GM23338 (cell line): ENCODE measurements around the gene FMN2. TPM values are rescaled to one million over a fixed set of nuclear protein-coding genes. Genes with fewer than 3 reads are reported as not detected.

Source experiments
- ATAC-seq: fragments of 200-7000 bp; cut with Tn5 transposase; 3 replicates; pipeline ENCODE4 v1.9.1; 2020
- DNase-seq: peaks from one replicate; pipeline ENCODE4 v3.0.0-alpha.2; 2015; ENCODE audit warnings: low spot score
- H2AFZ ChIP-seq: fragments of 200-600 bp; sonication (generic); 2 replicates; pipeline ENCODE4 v1.8.0; 2016; ENCODE audit warnings: antibody characterized with exemption, mild to moderate bottlenecking, moderate library complexity
- H3F3A ChIP-seq: fragments of 200-600 bp; sonication (generic); replicated peaks from 2 replicates; pipeline ENCODE4 v1.8.0; 2017; ENCODE audit warnings: antibody characterized with exemption, mixed run types, low read depth
- H3K27ac ChIP-seq: fragments of 200-600 bp; sonication (generic); 2 replicates; pipeline ENCODE4 v1.6.1; 2016; ENCODE audit warnings: low read depth
- H3K27me3 ChIP-seq: fragments of 200-600 bp; sonication (generic); 2 replicates; pipeline ENCODE4 v1.8.0; 2016; ENCODE audit warnings: mild to moderate bottlenecking, mixed run types, moderate library complexity; ENCODE audit not compliant: insufficient read depth
- H3K36me3 ChIP-seq: fragments of 200-600 bp; sonication (generic); 2 replicates; pipeline ENCODE4 v1.8.0; 2016; ENCODE audit warnings: mild to moderate bottlenecking; ENCODE audit not compliant: insufficient read depth
- H3K4me1 ChIP-seq: fragments of 200-600 bp; sonication (generic); 2 replicates; pipeline ENCODE4 v1.8.0; 2016; ENCODE audit warnings: mild to moderate bottlenecking, moderate library complexity; ENCODE audit not compliant: insufficient read depth
- H3K4me2 ChIP-seq: fragments of 200-600 bp; sonication (generic); 2 replicates; pipeline ENCODE4 v1.7.1; 2017; ENCODE audit warnings: mixed run types
- H3K4me3 ChIP-seq: fragments of 200-600 bp; sonication (generic); 2 replicates; pipeline ENCODE4 v1.6.1; 2016; ENCODE audit warnings: mixed run types
- H3K79me2 ChIP-seq: fragments of 200-600 bp; sonication (generic); replicated peaks from 2 replicates; pipeline ENCODE4 v1.8.0; 2017; ENCODE audit warnings: mild to moderate bottlenecking; ENCODE audit not compliant: insufficient read depth
- H3K9me2 ChIP-seq: fragments of 200-600 bp; sonication (generic); 2 replicates; pipeline ENCODE4 v1.8.0; 2017; ENCODE audit not compliant: insufficient read depth
- H4K20me1 ChIP-seq: fragments of 200-600 bp; sonication (generic); replicated peaks from 2 replicates; pipeline ENCODE4 v1.8.0; 2017; ENCODE audit warnings: mild to moderate bottlenecking; ENCODE audit not compliant: insufficient read depth
- H3K27ac Mint-ChIP-seq: 2 replicates; pipeline ENCODE4 v1.8.0; 2020; ENCODE audit warnings: inconsistent platforms, mild to moderate bottlenecking, moderate library complexity, mixed read lengths
- H3K27me3 Mint-ChIP-seq: 3 replicates; pipeline ENCODE4 v1.8.0; 2022; ENCODE audit warnings: low read depth, mild to moderate bottlenecking, moderate library complexity, mixed read lengths, inconsistent platforms; ENCODE audit not compliant: insufficient read depth, poor library complexity
- H3K36me3 Mint-ChIP-seq: 3 replicates; pipeline ENCODE4 v1.8.0; 2021; ENCODE audit warnings: low read depth, mild to moderate bottlenecking, inconsistent platforms, moderate library complexity, mixed read lengths
- H3K4me1 Mint-ChIP-seq: 3 replicates; pipeline ENCODE4 v1.8.0; 2020; ENCODE audit warnings: mild to moderate bottlenecking, inconsistent platforms, mixed read lengths
- H3K4me3 Mint-ChIP-seq: 3 replicates; pipeline ENCODE4 v1.8.0; 2021; ENCODE audit warnings: moderate library complexity, mild to moderate bottlenecking, inconsistent platforms, mixed read lengths
- H3K9me3 Mint-ChIP-seq: 3 replicates; pipeline ENCODE4 v1.8.0; 2020; ENCODE audit warnings: moderate library complexity, mild to moderate bottlenecking, inconsistent platforms, mixed read lengths
- POLR2AphosphoS5 ChIP-seq: IDR thresholded peaks from 2 replicates; pipeline ENCODE4 v1.6.1; 2016; ENCODE audit warnings: antibody characterized with exemption, low read depth
- ZNF114 ChIP-seq: fragments of 250-450 bp; sonication (Bioruptor Pico); IDR thresholded peaks from 2 replicates; pipeline ENCODE4 v1.5.0; 2020; ENCODE audit warnings: mild to moderate bottlenecking, moderate library complexity
- ZNF331 ChIP-seq: fragments of 250-450 bp; sonication (Bioruptor Pico); IDR thresholded peaks from 2 replicates; pipeline ENCODE4 v1.5.0; 2020; ENCODE audit warnings: low read depth, mild to moderate bottlenecking, moderate library complexity
- polyA plus RNA-seq: library from polyadenylated mRNA; unstranded; fragments of >200 nt; fragmentation: Nextera tagmentation; extraction: Ambion mirVana; gene quantifications from 2 replicates; pipeline ENCODE4 v1.2.1, GENCODE V29; 2016
- total RNA-seq: library from RNA; depleted of rRNA; stranded (reverse); fragments of >200 nt; shearing (Covaris generic); gene quantifications from 2 replicates; pipeline ENCODE4 v1.2.3, GENCODE V29; 2014
- TF ChIP-seq, protein P1 (sequence below): fragments of 250-450 bp; sonication (Bioruptor Pico); IDR thresholded peaks from 2 replicates; pipeline ENCODE4 v1.5.0; 2020; ENCODE audit warnings: mild to moderate bottlenecking, moderate library complexity
- TF ChIP-seq, protein P2 (sequence below): IDR thresholded peaks from 2 replicates; pipeline ENCODE4 v1.6.1; 2016; ENCODE audit warnings: antibody characterized with exemption

The FMN2 gene
- total and polyA plus RNA-seq, 2 experiments from 2014 or later = 1.5 to 2.5 TPM

- TF ChIP-seq, protein P1, sequence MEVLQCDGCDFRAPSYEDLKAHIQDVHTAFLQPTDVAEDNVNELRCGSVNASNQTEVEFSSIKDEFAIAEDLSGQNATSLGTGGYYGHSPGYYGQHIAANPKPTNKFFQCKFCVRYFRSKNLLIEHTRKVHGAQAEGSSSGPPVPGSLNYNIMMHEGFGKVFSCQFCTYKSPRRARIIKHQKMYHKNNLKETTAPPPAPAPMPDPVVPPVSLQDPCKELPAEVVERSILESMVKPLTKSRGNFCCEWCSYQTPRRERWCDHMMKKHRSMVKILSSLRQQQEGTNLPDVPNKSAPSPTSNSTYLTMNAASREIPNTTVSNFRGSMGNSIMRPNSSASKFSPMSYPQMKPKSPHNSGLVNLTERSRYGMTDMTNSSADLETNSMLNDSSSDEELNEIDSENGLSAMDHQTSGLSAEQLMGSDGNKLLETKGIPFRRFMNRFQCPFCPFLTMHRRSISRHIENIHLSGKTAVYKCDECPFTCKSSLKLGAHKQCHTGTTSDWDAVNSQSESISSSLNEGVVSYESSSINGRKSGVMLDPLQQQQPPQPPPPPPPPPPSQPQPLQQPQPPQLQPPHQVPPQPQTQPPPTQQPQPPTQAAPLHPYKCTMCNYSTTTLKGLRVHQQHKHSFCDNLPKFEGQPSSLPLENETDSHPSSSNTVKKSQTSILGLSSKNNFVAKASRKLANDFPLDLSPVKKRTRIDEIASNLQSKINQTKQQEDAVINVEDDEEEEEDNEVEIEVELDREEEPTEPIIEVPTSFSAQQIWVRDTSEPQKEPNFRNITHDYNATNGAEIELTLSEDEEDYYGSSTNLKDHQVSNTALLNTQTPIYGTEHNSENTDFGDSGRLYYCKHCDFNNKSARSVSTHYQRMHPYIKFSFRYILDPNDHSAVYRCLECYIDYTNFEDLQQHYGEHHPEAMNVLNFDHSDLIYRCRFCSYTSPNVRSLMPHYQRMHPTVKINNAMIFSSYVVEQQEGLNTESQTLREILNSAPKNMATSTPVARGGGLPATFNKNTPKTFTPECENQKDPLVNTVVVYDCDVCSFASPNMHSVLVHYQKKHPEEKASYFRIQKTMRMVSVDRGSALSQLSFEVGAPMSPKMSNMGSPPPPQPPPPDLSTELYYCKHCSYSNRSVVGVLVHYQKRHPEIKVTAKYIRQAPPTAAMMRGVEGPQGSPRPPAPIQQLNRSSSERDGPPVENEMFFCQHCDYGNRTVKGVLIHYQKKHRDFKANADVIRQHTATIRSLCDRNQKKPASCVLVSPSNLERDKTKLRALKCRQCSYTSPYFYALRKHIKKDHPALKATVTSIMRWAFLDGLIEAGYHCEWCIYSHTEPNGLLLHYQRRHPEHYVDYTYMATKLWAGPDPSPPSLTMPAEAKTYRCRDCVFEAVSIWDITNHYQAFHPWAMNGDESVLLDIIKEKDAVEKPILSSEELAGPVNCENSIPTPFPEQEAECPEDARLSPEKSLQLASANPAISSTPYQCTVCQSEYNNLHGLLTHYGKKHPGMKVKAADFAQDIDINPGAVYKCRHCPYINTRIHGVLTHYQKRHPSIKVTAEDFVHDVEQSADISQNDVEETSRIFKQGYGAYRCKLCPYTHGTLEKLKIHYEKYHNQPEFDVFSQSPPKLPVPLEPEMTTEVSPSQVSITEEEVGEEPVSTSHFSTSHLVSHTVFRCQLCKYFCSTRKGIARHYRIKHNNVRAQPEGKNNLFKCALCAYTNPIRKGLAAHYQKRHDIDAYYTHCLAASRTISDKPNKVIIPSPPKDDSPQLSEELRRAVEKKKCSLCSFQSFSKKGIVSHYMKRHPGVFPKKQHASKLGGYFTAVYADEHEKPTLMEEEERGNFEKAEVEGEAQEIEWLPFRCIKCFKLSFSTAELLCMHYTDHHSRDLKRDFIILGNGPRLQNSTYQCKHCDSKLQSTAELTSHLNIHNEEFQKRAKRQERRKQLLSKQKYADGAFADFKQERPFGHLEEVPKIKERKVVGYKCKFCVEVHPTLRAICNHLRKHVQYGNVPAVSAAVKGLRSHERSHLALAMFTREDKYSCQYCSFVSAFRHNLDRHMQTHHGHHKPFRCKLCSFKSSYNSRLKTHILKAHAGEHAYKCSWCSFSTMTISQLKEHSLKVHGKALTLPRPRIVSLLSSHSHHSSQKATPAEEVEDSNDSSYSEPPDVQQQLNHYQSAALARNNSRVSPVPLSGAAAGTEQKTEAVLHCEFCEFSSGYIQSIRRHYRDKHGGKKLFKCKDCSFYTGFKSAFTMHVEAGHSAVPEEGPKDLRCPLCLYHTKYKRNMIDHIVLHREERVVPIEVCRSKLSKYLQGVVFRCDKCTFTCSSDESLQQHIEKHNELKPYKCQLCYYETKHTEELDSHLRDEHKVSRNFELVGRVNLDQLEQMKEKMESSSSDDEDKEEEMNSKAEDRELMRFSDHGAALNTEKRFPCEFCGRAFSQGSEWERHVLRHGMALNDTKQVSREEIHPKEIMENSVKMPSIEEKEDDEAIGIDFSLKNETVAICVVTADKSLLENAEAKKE (CRISPR knock-in tag) = no peak
- TF ChIP-seq POLR2AphosphoS5 (no peak), ZNF331 (no peak), ZNF114 (CRISPR knock-in tag) (no peak)
- TF ChIP-seq, protein P2, sequence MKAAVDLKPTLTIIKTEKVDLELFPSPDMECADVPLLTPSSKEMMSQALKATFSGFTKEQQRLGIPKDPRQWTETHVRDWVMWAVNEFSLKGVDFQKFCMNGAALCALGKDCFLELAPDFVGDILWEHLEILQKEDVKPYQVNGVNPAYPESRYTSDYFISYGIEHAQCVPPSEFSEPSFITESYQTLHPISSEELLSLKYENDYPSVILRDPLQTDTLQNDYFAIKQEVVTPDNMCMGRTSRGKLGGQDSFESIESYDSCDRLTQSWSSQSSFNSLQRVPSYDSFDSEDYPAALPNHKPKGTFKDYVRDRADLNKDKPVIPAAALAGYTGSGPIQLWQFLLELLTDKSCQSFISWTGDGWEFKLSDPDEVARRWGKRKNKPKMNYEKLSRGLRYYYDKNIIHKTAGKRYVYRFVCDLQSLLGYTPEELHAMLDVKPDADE = no peak
Measured at GRCh38 chr1:240235521-240236288, 144.0 kb downstream of the FMN2 start (continued).

- Histone ChIP-seq H3K9me2 (peaks cover 7% of the 10 kb centered on the region), H3K27ac (no peak overlapping the region), H3F3A (no peaks in the 10 kb centered on the region), H3K4me1 (no peaks in the 10 kb centered on the region), H3K27me3 (no peaks in the 10 kb centered on the region), H3K4me3 (no peak overlapping the region), H2AFZ (no peak overlapping the region), H3K4me2 (no peak overlapping the region), H4K20me1 (no peaks in the 10 kb centered on the region), H3K36me3 (no peaks in the 10 kb centered on the region), H3K79me2 (no peaks in the 10 kb centered on the region)
- H3K4me3 Mint-ChIP-seq = no peak overlapping the region
- DNase-seq (no peak), ATAC-seq (no peak)
- H3K9me3 Mint-ChIP-seq = no peaks in the 10 kb centered on the region
- no peak overlapping the region for H3K27ac Mint-ChIP-seq
- H3K27me3 Mint-ChIP-seq = no peaks in the 10 kb centered on the region
- H3K4me1 Mint-ChIP-seq = no peaks in the 10 kb centered on the region
- no peaks in the 10 kb centered on the region for H3K36me3 Mint-ChIP-seq
- TF ChIP-seq, protein P1 (CRISPR knock-in tag) = no peak
Measured at GRCh38 chr1:240237305-240237721, 145.6 kb downstream of the FMN2 start.
